Stomach (tissue), 9 donors: ENCODE results near the gene FLT1. TPM values are rescaled to one million over a fixed set of nuclear protein-coding genes. Genes with fewer than 3 reads are reported as not detected.

Experiments
- DNase-seq, 2 donors: peaks; one replicate each; pipeline versions ENCODE4 v3.0.0 to v3.0.0-alpha.2; 2013 to 2019
- H3K27ac ChIP-seq, 5 donors: fragments of 200-600 bp in 4 of 5; sonication (generic) in 4 of 5; one replicate each; pipeline ENCODE4 v1.5.1; 2013 to 2019; ENCODE audit warnings: mild to moderate bottlenecking in 1 of 5, moderate library complexity in 1 of 5
- H3K27me3 ChIP-seq, 3 donors: fragments of 200-600 bp; sonication (generic); one replicate each; pipeline ENCODE4 v1.5.1; 2017 to 2019; ENCODE audit warnings: mixed run types in 1 of 3
- H3K36me3 ChIP-seq, 4 donors: fragments of 200-600 bp; sonication (generic); 1 replicate in 3 of 4; 2 replicates in 1 of 4; pipeline ENCODE4 v1.5.1; 2016 to 2019
- H3K4me1 ChIP-seq, 4 donors: fragments of 200-600 bp; sonication (generic); one replicate each; pipeline ENCODE4 v1.5.1; 2016 to 2019
- H3K4me3 ChIP-seq, 4 donors: fragments of 200-600 bp; sonication (generic) in 3 of 4; one replicate each; pipeline ENCODE4 v1.5.1; 2016 to 2019; ENCODE audit warnings: mild to moderate bottlenecking in 1 of 4
- H3K9me3 ChIP-seq, 4 donors: fragments of 200-600 bp; sonication (generic); one replicate each; pipeline ENCODE4 v1.5.1; 2016 to 2019
- CTCF ChIP-seq, 7 experiments: fragments of 450-650 bp in 4 of 7; fragments of 200-600 bp in 3 of 7; sonication (generic) in 3 of 7; IDR thresholded peaks; one replicate each; pipeline ENCODE4 v1.5.1; 2016 to 2019; ENCODE audit warnings: antibody characterized with exemption in 7 of 7, control low read depth in 2 of 7, mild to moderate bottlenecking in 1 of 7
- EP300 ChIP-seq: sonication (generic); formaldehyde crosslinking; IDR thresholded peaks from one replicate; pipeline ENCODE4 v1.6.1; 2017; ENCODE audit warnings: antibody characterized with exemption
- POLR2A ChIP-seq, 4 donors: fragments of 450-650 bp; IDR thresholded peaks; one replicate each; pipeline ENCODE4 v1.6.1; 2016; ENCODE audit warnings: antibody characterized with exemption in 4 of 4, control low read depth in 2 of 4, mild to moderate bottlenecking in 1 of 4, moderate library complexity in 1 of 4
- POLR2AphosphoS5 ChIP-seq, 3 donors: sonication (generic); formaldehyde crosslinking; IDR thresholded peaks; one replicate each; pipeline ENCODE4 v1.6.1; 2016; ENCODE audit warnings: antibody characterized with exemption in 3 of 3
- WGBS, 5 donors: extraction: QIAGEN DNeasy Blood & Tissue Kit in 3 of 5; methylation state at CpG; one replicate each; pipeline versions ENCODE4 v1.1.5 to v1.1.7; 2013 to 2018; 5-methylcytosine and 5-hydroxymethylcytosine counted together
- intact Hi-C: fragments of 100-400 bp; cut with DNase I; formaldehyde crosslinking; loops from one replicate; pipeline ENCODE4 v1.15.1; 2023; ENCODE audit warnings: low total_unique reads
- polyA plus RNA-seq, 3 donors: library from polyadenylated mRNA; stranded (reverse); fragments of 200-250 nt; gene quantifications; one replicate each; pipeline ENCODE4 v1.2.3, GENCODE V29; 2013
- total RNA-seq, 5 donors: library from RNA; depleted of rRNA; stranded (reverse); fragments of >200 nt; gene quantifications; one replicate each; pipeline versions ENCODE4 v1.1.0 to v1.2.3, GENCODE V29; 2014 to 2016
- donor health status: healthy with polysubstance abuse.
- donor health status: Bipolar disorder and iron deficiency.
- donor health status: healthy.

The FLT1 gene
- total and polyA plus RNA-seq, 8 donors = 1.00 to 41.9 (median 3.6) TPM; not detected in 1

GRCh38 chr13:28495538-28496187, 735 bp upstream of the FLT1 start:
- peaks cover 18 to 28% (median 22%) of the 10 kb centered on the region in 4 donors for H3K4me1 ChIP-seq
- H3K9me3 ChIP-seq = no peaks in the 10 kb centered on the region
- peaks cover 18 to 82% (median 67%) of the 10 kb centered on the region in 3 donors for H3K27me3 ChIP-seq
- intact Hi-C loops = no loop called here
- H3K36me3 ChIP-seq = no peaks in the 10 kb centered on the region
- 8 to 14% (median 10%) methylated on average over 18 to 33 of the region's 33 CpGs for WGBS, 5 donors
- H3K27ac ChIP-seq = peak overlapping the region in 3 of 5 donors; percentile 48 to 70 (median 70)
- no peak for DNase-seq
- peak overlapping the region; percentile 43 to 57 (median 47) for H3K4me3 ChIP-seq
- no peak for TF ChIP-seq CTCF (IDR thresholded peaks at IDR 0.05)
- no peak for TF ChIP-seq POLR2AphosphoS5 (IDR thresholded peaks at IDR 0.05)
- TF ChIP-seq POLR2A (IDR thresholded peaks at IDR 0.05) = no peak
- no peak for TF ChIP-seq EP300

- H3K4me3 ChIP-seq = peak overlapping the region; percentile 43 to 57 (median 47)
- peak overlapping the region; percentile 44 to 70 (median 63) for H3K27ac ChIP-seq
- WGBS, 5 donors = 1 to 3% (median 3%) methylated on average over 30 of the region's 30 CpGs; no CpG with 5 or more reads in 2 of the 5 donors
- peaks cover 18 to 28% (median 22%) of the 10 kb centered on the region in 4 donors for H3K4me1 ChIP-seq
- peak in 1 of 2 donors; percentile 38 for DNase-seq
- no peaks in the 10 kb centered on the region for H3K36me3 ChIP-seq
- intact Hi-C loops = no loop called here
- no peak for TF ChIP-seq EP300
- no peak for TF ChIP-seq POLR2AphosphoS5 (IDR thresholded peaks at IDR 0.05)
- no peak for TF ChIP-seq CTCF (IDR thresholded peaks at IDR 0.05)
- no peak for TF ChIP-seq POLR2A (IDR thresholded peaks at IDR 0.05)
- H3K9me3 ChIP-seq = no peaks in the 10 kb centered on the region
- peaks cover 18 to 95% (median 69%) of the 10 kb centered on the region in 3 donors for H3K27me3 ChIP-seq
Measured at GRCh38 chr13:28494504-28494777, 487 bp downstream of the FLT1 start.

GRCh38 chr13:28493740-28494503, 1.0 kb downstream of the FLT1 start:
- no peaks in the 10 kb centered on the region for H3K9me3 ChIP-seq
- peaks cover 18 to 28% (median 22%) of the 10 kb centered on the region in 4 donors for H3K4me1 ChIP-seq
- DNase-seq = peak in 1 of 2 donors; percentile 13
- peak overlapping the region; percentile 44 to 70 (median 63) for H3K27ac ChIP-seq
- no peaks in the 10 kb centered on the region for H3K36me3 ChIP-seq
- intact Hi-C loops = no loop called here
- H3K27me3 ChIP-seq = peaks cover 18 to 100% (median 69%) of the 10 kb centered on the region in 3 donors
- TF ChIP-seq CTCF (IDR thresholded peaks at IDR 0.05) (no peak), POLR2AphosphoS5 (IDR thresholded peaks at IDR 0.05) (no peak), POLR2A (IDR thresholded peaks at IDR 0.05) (no peak), EP300 (no peak)
- 3 to 4% (median 4%) methylated on average over 33 to 60 of the region's 60 CpGs for WGBS, 5 donors
- H3K4me3 ChIP-seq = peak overlapping the region; percentile 43 to 57 (median 47)

GRCh38 chr13:28492569-28493367, 2.2 kb downstream of the FLT1 start:
- H3K27me3 ChIP-seq = peaks cover 18 to 99% (median 63%) of the 10 kb centered on the region in 3 donors
- peak in 1 of 2 donors; percentile 69 for DNase-seq
- 28 to 47% (median 37%) methylated on average over 10 of the region's 10 CpGs for WGBS, 5 donors
- H3K9me3 ChIP-seq = no peaks in the 10 kb centered on the region
- TF ChIP-seq EP300 = no peak
- no peak for TF ChIP-seq POLR2A (IDR thresholded peaks at IDR 0.05)
- TF ChIP-seq CTCF (IDR thresholded peaks at IDR 0.05) = no peak
- no peak for TF ChIP-seq POLR2AphosphoS5 (IDR thresholded peaks at IDR 0.05)
- H3K4me1 ChIP-seq = peaks cover 18 to 28% (median 22%) of the 10 kb centered on the region in 4 donors
- H3K36me3 ChIP-seq = no peaks in the 10 kb centered on the region
- no peak overlapping the region for H3K27ac ChIP-seq
- intact Hi-C loops = no loop called here
- peak overlapping the region in 1 of 4 donors; percentile 47 for H3K4me3 ChIP-seq
